Endodermal cell (in vitro differentiated cells): ENCODE data around the gene ZNF207. TPM values are rescaled to one million over a fixed set of nuclear protein-coding genes. Genes with fewer than 3 reads are reported as not detected.
A peak's percentile ranks its signal among the peaks of the same experiment; 100 is the strongest.

ENCODE experiments used
- DNase-seq: peaks from one replicate; pipeline ENCODE4 v3.0.0-alpha.2; 2017
- H3K27ac ChIP-seq: 2 replicates; pipeline ENCODE4 v1.5.1; 2013; ENCODE audit warnings: mild to moderate bottlenecking, low read depth, low read length, moderate library complexity
- H3K27me3 ChIP-seq: 2 replicates; pipeline ENCODE4 v1.6.1; 2013; ENCODE audit warnings: mild to moderate bottlenecking, low read length, moderate library complexity; ENCODE audit not compliant: insufficient read depth, control insufficient read depth, poor library complexity, severe bottlenecking
- H3K36me3 ChIP-seq: 2 replicates; pipeline ENCODE4 v1.7.0; 2013; ENCODE audit warnings: mild to moderate bottlenecking, low read length, moderate library complexity; ENCODE audit not compliant: control insufficient read depth, insufficient read depth
- H3K4me1 ChIP-seq: one replicate; pipeline ENCODE4 v1.7.0; 2013; ENCODE audit warnings: low read length; ENCODE audit not compliant: control insufficient read depth, insufficient read depth
- H3K4me3 ChIP-seq: 2 replicates; pipeline ENCODE4 v1.5.1; 2013; ENCODE audit warnings: mild to moderate bottlenecking, low read length, moderate library complexity
- H3K9ac ChIP-seq: 2 replicates; pipeline ENCODE4 v1.6.1; 2013; ENCODE audit warnings: mild to moderate bottlenecking, low read length, moderate library complexity; ENCODE audit not compliant: poor library complexity, severe bottlenecking; ENCODE audit errors: extremely low read depth
- H3K9me3 ChIP-seq: 2 replicates; pipeline ENCODE4 v1.6.1; 2013; ENCODE audit warnings: mild to moderate bottlenecking, low read length, moderate library complexity; ENCODE audit not compliant: control insufficient read depth
- H3K27ac Mint-ChIP-seq: 2 replicates; pipeline ENCODE4 v1.8.0; 2020; ENCODE audit warnings: mixed read lengths
- H3K27me3 Mint-ChIP-seq: 2 replicates; pipeline ENCODE4 v1.8.0; 2021; ENCODE audit warnings: mild to moderate bottlenecking, mixed read lengths; ENCODE audit not compliant: insufficient read depth
- H3K36me3 Mint-ChIP-seq: 2 replicates; pipeline ENCODE4 v1.8.0; 2020; ENCODE audit warnings: low read depth, mixed read lengths
- H3K4me1 Mint-ChIP-seq: 2 replicates; pipeline ENCODE4 v1.8.0; 2020; ENCODE audit warnings: mixed read lengths
- H3K4me3 Mint-ChIP-seq: 2 replicates; pipeline ENCODE4 v1.8.0; 2020; ENCODE audit warnings: mild to moderate bottlenecking, moderate library complexity, mixed read lengths
- H3K9me3 Mint-ChIP-seq: 2 replicates; pipeline ENCODE4 v1.8.0; 2020; ENCODE audit warnings: mild to moderate bottlenecking, mixed read lengths
- CTCF ChIP-seq: fragments of 200-600 bp; sonication (generic); conservative IDR thresholded peaks from 2 replicates; pipeline ENCODE4 v1.5.0; 2021; ENCODE audit warnings: antibody characterized with exemption, mild to moderate bottlenecking
- WGBS, 2 experiments: methylation state at CpG; one replicate each; pipeline versions ENCODE4 v1.1.5 to v1.1.7; 2013; ENCODE audit warnings: missing lambda C conversion rate in 2 of 2, mixed read lengths in 1 of 2; ENCODE audit not compliant: insufficient coverage in 1 of 2, insufficient read length in 1 of 2; 5-methylcytosine and 5-hydroxymethylcytosine counted together
- total RNA-seq, 2 donors: library from RNA; stranded (reverse); fragmentation: NEBNext Ultra II Directional in 1 of 2; extraction: Animal tissue kit (Norgen Biotek cat#: 25700) in 1 of 2; gene quantifications; 2 replicates in 1 of 2; 3 replicates in 1 of 2; pipeline ENCODE4 v1.2.1, GENCODE V29; 2021

The ZNF207 gene
- total RNA-seq, 2 donors from 2014 or later = 234 to 255 TPM

- H3K36me3 Mint-ChIP-seq = peaks cover 21% of the 10 kb centered on the region
- peak overlapping the region; percentile 87 for H3K27ac Mint-ChIP-seq
- peak overlapping the region; percentile 81 for H3K4me3 Mint-ChIP-seq
- Histone ChIP-seq H3K9me3 (no peaks in the 10 kb centered on the region), H3K27me3 (no peaks in the 10 kb centered on the region), H3K4me1 (no peaks in the 10 kb centered on the region), H3K9ac (peak overlapping the region; percentile 42), H3K27ac (peak overlapping the region; percentile 76), H3K4me3 (peak overlapping the region; percentile 81), H3K36me3 (peaks cover 19% of the 10 kb centered on the region)
- TF ChIP-seq CTCF = peak; percentile 48
- H3K9me3 Mint-ChIP-seq = no peaks in the 10 kb centered on the region
- 18 to 33% methylated on average over 7 to 12 of the region's 13 CpGs for WGBS, 2 experiments
- H3K27me3 Mint-ChIP-seq = no peaks in the 10 kb centered on the region
- no peak for DNase-seq
- H3K4me1 Mint-ChIP-seq = peaks cover 8% of the 10 kb centered on the region
Measured at GRCh38 chr17:32341141-32341856, 8.7 kb upstream of the ZNF207 start.

- Mint-ChIP-seq H3K9me3 (no peaks in the 10 kb centered on the region), H3K4me3 (peak within 1 kb of the TSS; percentile 81), H3K4me1 (peaks cover 8% of the 10 kb centered on the region), H3K27ac (peak within 1 kb of the TSS; percentile 87), H3K27me3 (no peaks in the 10 kb centered on the region), H3K36me3 (peaks cover 21% of the 10 kb centered on the region)
- peak within 1 kb of the TSS; percentile 62 for H3K9ac ChIP-seq
- H3K36me3 ChIP-seq = peaks cover 11% of the 10 kb centered on the region
- peak within 1 kb of the TSS; percentile 76 for H3K27ac ChIP-seq
- WGBS, 2 experiments = 10 to 31% methylated on average over 14 to 47 of the region's 47 CpGs
- no peaks in the 10 kb centered on the region for H3K4me1 ChIP-seq
- H3K4me3 ChIP-seq = peak within 1 kb of the TSS; percentile 81
- no peaks in the 10 kb centered on the region for H3K9me3 ChIP-seq
- DNase-seq = peak; percentile 96
- TF ChIP-seq CTCF = no peak
- H3K27me3 ChIP-seq = no peaks in the 10 kb centered on the region
Measured at GRCh38 chr17:32341857-32342602, 7.9 kb upstream of the ZNF207 start, which contains the start of gene C17orf75. TSS of gene C17orf75 (minus strand) at chr17:32342173. CDS start at chr17:32342139, 34 bp downstream.

GRCh38 chr17:32342603-32343325 lies 7.2 kb upstream of the ZNF207 start:
- no peak for DNase-seq
- Mint-ChIP-seq H3K4me1 (peaks cover 8% of the 10 kb centered on the region), H3K4me3 (peak overlapping the region; percentile 81), H3K36me3 (peaks cover 18% of the 10 kb centered on the region), H3K27ac (peak overlapping the region; percentile 72), H3K9me3 (no peaks in the 10 kb centered on the region), H3K27me3 (no peaks in the 10 kb centered on the region)
- H3K4me1 ChIP-seq = no peaks in the 10 kb centered on the region
- H3K27ac ChIP-seq = no peak overlapping the region
- no peaks in the 10 kb centered on the region for H3K27me3 ChIP-seq
- peak overlapping the region; percentile 62 for H3K9ac ChIP-seq
- H3K9me3 ChIP-seq = no peaks in the 10 kb centered on the region
- peak; percentile 39 for TF ChIP-seq CTCF
- WGBS, 2 experiments = 89 to 90% methylated on average over 12 of the region's 14 CpGs
- H3K36me3 ChIP-seq = peaks cover 8% of the 10 kb centered on the region
- H3K4me3 ChIP-seq = peak overlapping the region; percentile 81
